Cardiac muscle cell (in vitro differentiated cells and primary cell): Measurements from ENCODE around the gene SLN. TPM values are rescaled to one million over a fixed set of nuclear protein-coding genes. Genes with fewer than 3 reads are reported as not detected.
A peak's percentile ranks its signal among the peaks of the same experiment; 100 is the strongest.

Source experiments
- DNase-seq, 2 donors: peaks; one replicate each; pipeline versions ENCODE4 v3.0.0 to v3.0.0-alpha.2; 2010 to 2017; ENCODE audit warnings: low read depth in 1 of 2, low spot score in 1 of 2
- H3K27ac ChIP-seq: fragments of 200-600 bp; sonication (generic); 2 replicates; pipeline ENCODE4 v1.5.1; 2016
- H3K27me3 ChIP-seq: fragments of 200-600 bp; sonication (generic); 2 replicates; pipeline ENCODE4 v1.6.0; 2016; ENCODE audit warnings: control low read depth
- H3K36me3 ChIP-seq: fragments of 200-600 bp; sonication (generic); 2 replicates; pipeline ENCODE4 v1.5.1; 2016; ENCODE audit warnings: control low read depth
- H3K4me1 ChIP-seq: fragments of 200-600 bp; sonication (generic); 2 replicates; pipeline ENCODE4 v1.8.1; 2017; ENCODE audit warnings: low read depth, mild to moderate bottlenecking, mixed run types
- H3K4me3 ChIP-seq: fragments of 200-600 bp; sonication (generic); 2 replicates; pipeline ENCODE4 v1.5.1; 2016; ENCODE audit warnings: mild to moderate bottlenecking
- H3K9me3 ChIP-seq: fragments of 200-600 bp; sonication (generic); 2 replicates; pipeline ENCODE4 v1.5.1; 2017; ENCODE audit warnings: low read depth, mild to moderate bottlenecking, control low read depth
- polyA plus RNA-seq: library from polyadenylated mRNA; unstranded; fragments of >200 nt; fragmentation: Nextera tagmentation; extraction: Ambion mirVana; gene quantifications from 2 replicates; pipeline ENCODE4 v1.2.1, GENCODE V29; 2016
- total RNA-seq: library from RNA; depleted of rRNA; stranded (reverse); fragments of >200 nt; gene quantifications from 2 replicates; pipeline ENCODE4 v1.2.3, GENCODE V29; 2016
- TF ChIP-seq, protein P1 (sequence below): IDR thresholded peaks from 2 replicates; pipeline ENCODE4 v1.5.1; 2012; ENCODE audit warnings: low read depth, mild to moderate bottlenecking, low read length

Gene SLN
- total and polyA plus RNA-seq, 2 experiments from 2014 or later, result 3.1 TPM; not detected in 1

DNA sequence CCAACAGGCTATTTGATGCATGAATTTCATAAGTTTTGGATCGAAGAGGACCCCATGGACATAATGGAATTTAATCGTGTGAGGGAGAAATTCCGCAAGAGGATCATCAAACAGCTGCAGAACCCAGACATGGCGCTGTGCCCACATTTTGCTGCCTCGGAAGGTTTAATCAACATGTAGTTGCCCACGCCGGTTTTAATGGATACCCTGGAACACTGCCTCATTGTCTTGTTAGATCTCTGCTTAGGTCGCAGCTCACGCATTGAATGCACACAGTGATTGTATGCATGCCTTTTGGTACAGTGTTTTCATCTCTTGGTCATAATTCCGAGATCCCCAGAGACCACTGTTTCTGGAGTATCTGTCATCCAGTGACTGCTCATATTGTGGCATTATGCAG is 46.8 kb downstream of the SLN start:
- no peaks in the 10 kb centered on the region for H3K27me3 ChIP-seq
- no peaks in the 10 kb centered on the region for H3K9me3 ChIP-seq
- H3K27ac ChIP-seq, result no peak overlapping the region
- peak in 1 of 2 donors; percentile 25 for DNase-seq
- H3K36me3 ChIP-seq, result no peaks in the 10 kb centered on the region
- TF ChIP-seq, protein P1, sequence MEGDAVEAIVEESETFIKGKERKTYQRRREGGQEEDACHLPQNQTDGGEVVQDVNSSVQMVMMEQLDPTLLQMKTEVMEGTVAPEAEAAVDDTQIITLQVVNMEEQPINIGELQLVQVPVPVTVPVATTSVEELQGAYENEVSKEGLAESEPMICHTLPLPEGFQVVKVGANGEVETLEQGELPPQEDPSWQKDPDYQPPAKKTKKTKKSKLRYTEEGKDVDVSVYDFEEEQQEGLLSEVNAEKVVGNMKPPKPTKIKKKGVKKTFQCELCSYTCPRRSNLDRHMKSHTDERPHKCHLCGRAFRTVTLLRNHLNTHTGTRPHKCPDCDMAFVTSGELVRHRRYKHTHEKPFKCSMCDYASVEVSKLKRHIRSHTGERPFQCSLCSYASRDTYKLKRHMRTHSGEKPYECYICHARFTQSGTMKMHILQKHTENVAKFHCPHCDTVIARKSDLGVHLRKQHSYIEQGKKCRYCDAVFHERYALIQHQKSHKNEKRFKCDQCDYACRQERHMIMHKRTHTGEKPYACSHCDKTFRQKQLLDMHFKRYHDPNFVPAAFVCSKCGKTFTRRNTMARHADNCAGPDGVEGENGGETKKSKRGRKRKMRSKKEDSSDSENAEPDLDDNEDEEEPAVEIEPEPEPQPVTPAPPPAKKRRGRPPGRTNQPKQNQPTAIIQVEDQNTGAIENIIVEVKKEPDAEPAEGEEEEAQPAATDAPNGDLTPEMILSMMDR, result no peak
- H3K4me3 ChIP-seq, result no peak overlapping the region
- no peaks in the 10 kb centered on the region for H3K4me1 ChIP-seq

DNA sequence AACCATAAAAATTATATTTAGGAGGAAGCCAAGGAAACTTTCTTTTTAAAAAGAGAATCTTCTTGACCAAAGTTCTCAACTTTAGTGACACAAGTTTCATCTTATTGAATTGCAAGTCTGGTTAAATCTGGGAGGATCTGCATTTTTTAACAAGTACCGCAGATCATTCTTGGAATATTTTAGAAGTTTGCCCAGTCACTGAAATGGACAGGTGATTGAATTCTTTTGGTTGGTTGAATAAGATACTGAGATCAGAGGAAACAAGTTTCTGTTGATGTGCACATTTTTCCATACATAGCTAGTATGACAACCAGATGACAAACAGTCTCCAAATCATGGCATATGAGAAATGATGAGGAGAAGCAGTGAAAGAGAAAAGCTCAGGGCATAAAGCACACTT is 50.2 kb downstream of the SLN start:
- TF ChIP-seq, protein P1, result no peak
- DNase-seq, result no peak
- Histone ChIP-seq H3K27ac (no peak overlapping the region), H3K9me3 (no peaks in the 10 kb centered on the region), H3K4me1 (no peaks in the 10 kb centered on the region), H3K27me3 (no peaks in the 10 kb centered on the region), H3K36me3 (no peaks in the 10 kb centered on the region), H3K4me3 (no peak overlapping the region)

DNA sequence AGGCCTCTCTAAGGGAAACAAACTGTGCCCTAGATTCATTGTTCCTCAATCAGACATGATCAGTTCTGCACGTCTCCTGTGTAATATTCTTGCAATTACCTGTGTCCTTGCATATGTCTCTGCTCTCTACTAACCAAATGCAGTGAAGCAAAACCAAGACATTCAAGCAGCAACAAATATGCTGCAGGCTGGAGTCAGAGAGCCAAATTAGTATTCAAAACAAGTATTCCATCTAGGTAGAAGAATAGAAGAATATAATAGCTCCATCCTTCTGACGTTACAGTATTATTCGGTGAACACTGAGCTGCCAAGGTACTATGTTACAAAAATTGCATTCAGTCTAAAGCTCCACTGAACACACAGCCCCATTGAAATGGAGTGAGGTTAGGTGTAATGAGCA is 51.8 kb downstream of the SLN start:
- Histone ChIP-seq H3K9me3 (no peaks in the 10 kb centered on the region), H3K27me3 (no peaks in the 10 kb centered on the region), H3K4me3 (no peak overlapping the region), H3K36me3 (no peaks in the 10 kb centered on the region), H3K4me1 (no peaks in the 10 kb centered on the region), H3K27ac (no peak overlapping the region)
- DNase-seq, result no peak
- TF ChIP-seq, protein P1, result no peak

DNA sequence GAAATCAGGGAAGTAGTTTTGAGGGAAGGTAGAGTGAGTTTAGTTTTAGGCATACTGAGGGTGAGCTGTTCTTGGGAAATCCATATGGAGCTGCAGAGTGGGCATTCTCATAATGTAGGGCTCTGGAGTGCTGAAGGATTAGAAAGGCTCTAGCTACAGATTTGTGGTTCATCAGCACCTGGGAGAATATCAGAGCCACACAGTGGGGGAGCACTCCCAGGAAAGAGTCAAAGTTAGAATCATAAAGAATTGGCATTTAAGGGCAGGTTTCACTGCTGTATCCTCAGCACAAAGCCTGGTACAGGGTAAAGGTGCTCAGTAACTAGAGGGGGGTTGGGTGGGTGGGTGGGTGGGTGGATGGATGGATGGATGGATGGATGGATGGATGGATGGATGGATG is 52.5 kb downstream of the SLN start:
- H3K4me3 ChIP-seq, result no peak overlapping the region
- no peak for DNase-seq
- TF ChIP-seq, protein P1, result no peak
- H3K27ac ChIP-seq, result no peak overlapping the region
- H3K36me3 ChIP-seq, result no peaks in the 10 kb centered on the region
- no peaks in the 10 kb centered on the region for H3K9me3 ChIP-seq
- no peaks in the 10 kb centered on the region for H3K4me1 ChIP-seq
- H3K27me3 ChIP-seq, result no peaks in the 10 kb centered on the region

Other genes with a start within 250 kb of the SLN start
- gene ALKBH8, start 146.3 kb downstream of the SLN start, total RNA-seq, result 5.8 and 6.1 TPM in 2 replicates
- 3.5 and 6.5 TPM in 2 replicates for gene ALKBH8, start 146.3 kb downstream of the SLN start, polyA plus RNA-seq
- gene ELMOD1, start 120.9 kb downstream of the SLN start, total RNA-seq, result 0.09 and 1.2 TPM in 2 replicates
- 0.64 and 1.1 TPM in 2 replicates for gene ELMOD1, start 120.9 kb downstream of the SLN start, polyA plus RNA-seq
- gene SLC35F2, start 146.7 kb upstream of the SLN start, total RNA-seq, result 6.9 and 10.4 TPM in 2 replicates
- 10.1 and 12.3 TPM in 2 replicates for gene SLC35F2, start 146.7 kb upstream of the SLN start, polyA plus RNA-seq
- 0.24 and 0.88 TPM in 2 replicates for gene RAB39A, start 216.4 kb upstream of the SLN start, total RNA-seq
- not detected in 2 replicates for gene RAB39A, start 216.4 kb upstream of the SLN start, polyA plus RNA-seq